ENCODE results near the gene TMEM108.

DNA sequence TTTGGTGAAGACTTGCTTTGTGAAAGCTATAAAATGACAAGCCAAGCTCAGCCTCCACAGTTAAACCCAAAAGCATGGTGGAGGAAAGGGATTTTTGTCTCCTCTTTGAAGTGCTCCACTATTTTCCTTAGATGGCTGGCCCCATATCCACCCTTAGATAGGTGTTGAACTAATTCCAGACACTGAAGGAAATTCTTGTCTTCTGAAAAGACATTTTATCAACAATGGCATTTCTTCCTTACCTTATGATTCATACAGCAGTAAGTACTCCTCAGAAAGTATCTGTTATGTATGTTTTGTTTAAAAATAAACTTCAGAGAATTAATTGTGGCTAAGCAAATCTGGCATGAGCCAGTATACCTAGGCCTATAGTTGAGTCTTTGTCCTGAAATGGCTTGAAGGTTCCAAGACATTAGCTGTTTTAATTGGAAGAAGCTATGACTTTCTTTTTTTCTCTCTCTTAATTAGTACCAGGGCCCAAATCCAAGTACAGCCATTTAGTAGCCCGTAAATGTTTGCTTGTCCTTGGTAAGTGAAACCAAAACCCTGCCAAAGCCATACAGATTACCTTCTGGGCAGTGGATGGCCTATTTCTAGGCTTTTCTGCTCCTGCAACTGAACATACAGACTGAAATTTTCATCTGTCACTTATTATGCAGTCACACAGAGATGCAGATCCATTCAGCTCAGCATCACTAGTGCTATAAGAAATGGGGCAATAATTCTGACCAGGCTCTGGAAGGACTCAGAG lies 356.5 kb downstream of the TMEM108 start:
- no peak for TF ChIP-seq MXI1 (IDR thresholded peaks at IDR 0.05; ENCODE audit: low read depth, low read length)
- no peak for TF ChIP-seq RAD21 (IDR thresholded peaks at IDR 0.05; ENCODE audit: insufficient read depth, low read depth, low read length)
- no peak for TF ChIP-seq TAF1 (IDR thresholded peaks at IDR 0.05; ENCODE audit: borderline replicate concordance, low read depth, low read length)
- TF ChIP-seq CREM (IDR thresholded peaks at IDR 0.05; ENCODE audit: low read depth), result no peak
- TF ChIP-seq, protein P1, sequence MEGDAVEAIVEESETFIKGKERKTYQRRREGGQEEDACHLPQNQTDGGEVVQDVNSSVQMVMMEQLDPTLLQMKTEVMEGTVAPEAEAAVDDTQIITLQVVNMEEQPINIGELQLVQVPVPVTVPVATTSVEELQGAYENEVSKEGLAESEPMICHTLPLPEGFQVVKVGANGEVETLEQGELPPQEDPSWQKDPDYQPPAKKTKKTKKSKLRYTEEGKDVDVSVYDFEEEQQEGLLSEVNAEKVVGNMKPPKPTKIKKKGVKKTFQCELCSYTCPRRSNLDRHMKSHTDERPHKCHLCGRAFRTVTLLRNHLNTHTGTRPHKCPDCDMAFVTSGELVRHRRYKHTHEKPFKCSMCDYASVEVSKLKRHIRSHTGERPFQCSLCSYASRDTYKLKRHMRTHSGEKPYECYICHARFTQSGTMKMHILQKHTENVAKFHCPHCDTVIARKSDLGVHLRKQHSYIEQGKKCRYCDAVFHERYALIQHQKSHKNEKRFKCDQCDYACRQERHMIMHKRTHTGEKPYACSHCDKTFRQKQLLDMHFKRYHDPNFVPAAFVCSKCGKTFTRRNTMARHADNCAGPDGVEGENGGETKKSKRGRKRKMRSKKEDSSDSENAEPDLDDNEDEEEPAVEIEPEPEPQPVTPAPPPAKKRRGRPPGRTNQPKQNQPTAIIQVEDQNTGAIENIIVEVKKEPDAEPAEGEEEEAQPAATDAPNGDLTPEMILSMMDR (IDR thresholded peaks at IDR 0.05 in 2 of 3, conservative IDR thresholded peaks at IDR 0.05 in 1 of 3; ENCODE audit: control insufficient read depth in 2 of 3, extremely low read depth in 1 of 3, insufficient read depth in 1 of 3, low read depth in 3 of 3, low read length in 3 of 3), result no peak
- TF ChIP-seq, protein P2, sequence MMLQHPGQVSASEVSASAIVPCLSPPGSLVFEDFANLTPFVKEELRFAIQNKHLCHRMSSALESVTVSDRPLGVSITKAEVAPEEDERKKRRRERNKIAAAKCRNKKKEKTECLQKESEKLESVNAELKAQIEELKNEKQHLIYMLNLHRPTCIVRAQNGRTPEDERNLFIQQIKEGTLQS (IDR thresholded peaks at IDR 0.05; ENCODE audit: borderline replicate concordance, extremely low read depth, low read depth, low read length), result no peak
- TF ChIP-seq POLR2AphosphoS5 (IDR thresholded peaks at IDR 0.05; ENCODE audit: low read length), result no peak

Data from GM12878 (cell line).